Neuronal stem cell (in vitro differentiated cells): ENCODE data around the gene MPV17L2. TPM values are rescaled to one million over a fixed set of nuclear protein-coding genes. Genes with fewer than 3 reads are reported as not detected.

ENCODE experiments used
- DNase-seq: peaks from one replicate; pipeline ENCODE4 v3.0.0-alpha.2; 2013; ENCODE audit warnings: low spot score
- H2AFZ ChIP-seq: one replicate; pipeline ENCODE4 v1.6.1; 2013; ENCODE audit warnings: mild to moderate bottlenecking, low read length, inconsistent platforms
- H2AK5ac ChIP-seq: 2 replicates; pipeline ENCODE4 v1.6.1; 2013; ENCODE audit warnings: low read depth, mild to moderate bottlenecking, inconsistent platforms, low read length, moderate library complexity, mixed read lengths
- H2BK120ac ChIP-seq: 2 replicates; pipeline ENCODE4 v1.6.1; 2013; ENCODE audit warnings: low read depth, mild to moderate bottlenecking, inconsistent platforms, low read length, moderate library complexity, mixed read lengths
- H2BK12ac ChIP-seq: one replicate; pipeline ENCODE4 v1.6.1; 2013; ENCODE audit warnings: low read length, inconsistent platforms
- H2BK15ac ChIP-seq: 2 replicates; pipeline ENCODE4 v1.6.1; 2013; ENCODE audit warnings: mild to moderate bottlenecking, low read length, inconsistent platforms, mixed read lengths
- H2BK5ac ChIP-seq: one replicate; pipeline ENCODE4 v1.6.1; 2013; ENCODE audit warnings: inconsistent platforms, mild to moderate bottlenecking, low read length, moderate library complexity
- H3K14ac ChIP-seq: one replicate; pipeline ENCODE4 v1.6.1; 2013; ENCODE audit warnings: low read length, inconsistent platforms
- H3K18ac ChIP-seq: 2 replicates; pipeline ENCODE4 v1.6.1; 2013; ENCODE audit warnings: low read length, inconsistent platforms
- H3K23ac ChIP-seq: 2 replicates; pipeline ENCODE4 v1.6.1; 2013; ENCODE audit warnings: low read depth, mild to moderate bottlenecking, mixed read lengths, low read length, inconsistent platforms; ENCODE audit not compliant: poor library complexity
- H3K27ac ChIP-seq: replicated peaks from 3 replicates; pipeline ENCODE4 v1.5.1; 2013; ENCODE audit warnings: low read length, inconsistent platforms
- H3K27me3 ChIP-seq, 3 experiments: 2 replicates each; pipeline ENCODE4 v1.6.1; 2013; ENCODE audit warnings: low read length in 3 of 3, mild to moderate bottlenecking in 2 of 3, inconsistent platforms in 1 of 3, low read depth in 1 of 3, mixed read lengths in 1 of 3, moderate library complexity in 1 of 3; ENCODE audit not compliant: control insufficient read depth in 3 of 3, insufficient read depth in 3 of 3
- H3K36me3 ChIP-seq, 2 donors: replicated peaks in 1 of 2; 2 replicates each; pipeline ENCODE4 v1.6.1; 2013; ENCODE audit warnings: low read length in 2 of 2; ENCODE audit not compliant: control insufficient read depth in 2 of 2, insufficient read depth in 2 of 2
- H3K4ac ChIP-seq: 2 replicates; pipeline ENCODE4 v1.6.1; 2013; ENCODE audit warnings: inconsistent platforms, mild to moderate bottlenecking, low read length, moderate library complexity
- H3K4me1 ChIP-seq, 2 donors: 1 replicate in 1 of 2; 2 replicates in 1 of 2; pipeline ENCODE4 v1.6.1; 2013; ENCODE audit warnings: low read length in 2 of 2, low read depth in 1 of 2; ENCODE audit not compliant: control insufficient read depth in 2 of 2, insufficient read depth in 1 of 2
- H3K4me2 ChIP-seq: one replicate; pipeline ENCODE4 v1.6.1; 2013; ENCODE audit warnings: mild to moderate bottlenecking, low read length, inconsistent platforms; ENCODE audit not compliant: insufficient read depth, poor library complexity, severe bottlenecking
- H3K4me3 ChIP-seq, 2 donors: 2 replicates each; pipeline ENCODE4 v1.5.1; 2013; ENCODE audit warnings: low read length in 2 of 2, mild to moderate bottlenecking in 2 of 2, inconsistent platforms in 1 of 2, moderate library complexity in 1 of 2
- H3K79me1 ChIP-seq: one replicate; pipeline ENCODE4 v1.6.1; 2013; ENCODE audit warnings: low read depth, mild to moderate bottlenecking, inconsistent platforms, low read length, moderate library complexity
- H3K9ac ChIP-seq: one replicate; pipeline ENCODE4 v1.6.1; 2013; ENCODE audit warnings: mild to moderate bottlenecking, low read depth, low read length, inconsistent platforms; ENCODE audit not compliant: poor library complexity
- H3K9me3 ChIP-seq, 2 donors: replicated peaks in 1 of 2; 2 replicates each; pipeline versions ENCODE3 to v1.6.1; 2013; ENCODE audit warnings: low read length in 2 of 2, mild to moderate bottlenecking in 2 of 2, inconsistent platforms in 1 of 2, low read depth in 1 of 2, mixed read lengths in 1 of 2, moderate library complexity in 1 of 2; ENCODE audit not compliant: control insufficient read depth in 2 of 2, insufficient read depth in 1 of 2
- H4K8ac ChIP-seq: one replicate; pipeline ENCODE4 v1.6.1; 2013; ENCODE audit warnings: low read depth, mild to moderate bottlenecking, inconsistent platforms, low read length, moderate library complexity
- H4K91ac ChIP-seq: one replicate; pipeline ENCODE4 v1.6.1; 2013; ENCODE audit warnings: low read length, low read depth, mild to moderate bottlenecking, inconsistent platforms; ENCODE audit not compliant: poor library complexity
- WGBS, 2 donors: extraction: QIAGEN DNeasy Blood & Tissue Kit; methylation state at CpG; one replicate each; pipeline ENCODE4 v1.1.7; 2013; ENCODE audit warnings: missing lambda C conversion rate in 2 of 2, mixed read lengths in 1 of 2; ENCODE audit not compliant: insufficient read length in 2 of 2, insufficient replicate concordance in 1 of 2; ENCODE audit errors: extremely low coverage in 2 of 2; 5-methylcytosine and 5-hydroxymethylcytosine counted together
- polyA plus RNA-seq, 2 experiments: library from polyadenylated mRNA; stranded (reverse); fragments of 200-250 nt; gene quantifications; one replicate each; pipeline ENCODE4 v1.2.3, GENCODE V29; 2013

Gene MPV17L2
- polyA plus RNA-seq (2013, experiment 1 of 2): 21.4 TPM
- 20.5 TPM for polyA plus RNA-seq (2013, experiment 2 of 2)

DNA sequence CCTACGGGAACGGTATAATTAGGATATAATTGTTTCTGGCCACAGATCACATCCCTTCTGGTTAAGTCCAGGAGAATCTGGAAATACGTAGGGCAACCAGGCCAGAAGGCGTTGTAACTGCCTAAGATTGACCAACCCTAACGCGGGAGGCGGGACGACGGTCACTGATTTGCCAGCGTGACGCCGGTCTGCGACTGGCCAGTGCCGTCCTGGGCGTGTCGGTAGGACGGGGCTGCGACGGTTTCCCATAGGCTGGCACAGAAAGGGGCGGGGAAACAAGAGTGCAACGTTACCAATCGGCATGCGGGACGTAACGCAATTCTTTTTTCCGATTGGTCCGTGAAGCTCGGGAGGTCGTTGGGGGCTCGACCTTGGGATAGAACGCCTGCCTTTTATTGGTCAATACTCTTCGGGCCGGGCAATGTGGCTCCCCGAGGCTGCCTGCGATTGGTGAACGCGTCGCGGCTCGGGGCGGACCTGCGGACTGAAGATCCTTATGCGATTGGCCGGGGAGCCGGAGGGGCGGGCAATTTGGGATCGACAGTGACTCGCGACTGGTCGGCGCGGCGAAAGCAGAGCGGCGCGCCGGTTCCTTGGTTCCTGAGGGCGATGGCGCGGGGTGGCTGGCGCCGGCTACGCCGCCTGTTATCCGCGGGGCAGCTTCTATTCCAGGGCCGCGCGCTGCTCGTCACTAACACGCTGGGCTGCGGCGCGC lies at the start of gene MPV17L2:
Gene MPV17L2 (plus strand): TSS at position 546 of the 715 bp plus-strand sequence. CDS start 64 bp downstream, at position 610.
- Histone ChIP-seq H3K4me3 (peak within 1 kb of the TSS; percentile 75 to 94), H4K91ac (no peak within 1 kb of the TSS), H3K14ac (no peak within 1 kb of the TSS), H2BK120ac (peak within 1 kb of the TSS; percentile 61), H3K9ac (peak within 1 kb of the TSS; percentile 98), H3K4me2 (peak within 1 kb of the TSS; percentile 66), H4K8ac (no peak within 1 kb of the TSS), H3K4me1 (peaks cover 7 to 14% of the 10 kb centered on the region in 2 donors), H3K79me1 (no peaks in the 10 kb centered on the region), H3K36me3 (peaks cover 8 to 20% of the 10 kb centered on the region in 2 donors), H2AK5ac (peak within 1 kb of the TSS; percentile 40), H3K4ac (no peak within 1 kb of the TSS), H3K23ac (peak within 1 kb of the TSS; percentile 27), H3K18ac (peak within 1 kb of the TSS; percentile 90), H2BK5ac (no peak within 1 kb of the TSS), H2BK12ac (no peak within 1 kb of the TSS), H2AFZ (peak within 1 kb of the TSS; percentile 86), H3K9me3 (no peaks in the 10 kb centered on the region), H2BK15ac (peak within 1 kb of the TSS; percentile 89), H3K27ac (peak within 1 kb of the TSS; percentile 54), H3K27me3 (no peaks in the 10 kb centered on the region)
- DNase-seq: peak; percentile 99
- WGBS, 2 donors: no CpG with 5 or more reads among the region's 74 CpGs

DNA sequence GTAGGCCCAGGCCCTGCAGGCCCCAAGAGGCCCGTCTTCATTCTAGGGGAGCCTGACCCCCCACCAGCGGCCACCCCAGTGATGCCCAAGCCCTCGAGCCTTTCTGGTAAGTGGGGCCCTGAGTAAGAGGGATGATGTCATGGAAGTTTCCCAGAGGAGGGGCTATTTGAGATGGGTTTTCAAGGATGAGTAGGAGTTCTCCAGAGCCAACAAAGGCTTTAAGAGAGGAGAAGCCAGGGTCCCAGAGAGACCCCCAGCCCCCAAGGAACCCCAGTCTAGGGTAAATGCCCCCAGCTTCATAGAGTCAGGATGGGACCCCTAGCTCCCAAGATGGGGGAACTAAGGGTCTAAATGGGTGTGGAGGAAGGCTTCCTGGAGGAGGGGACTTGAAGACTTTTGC lies 49.1 kb upstream of the MPV17L2 start:
- Histone ChIP-seq H3K4me1 (no peaks in the 10 kb centered on the region), H3K4me3 (no peak overlapping the region), H2AFZ (no peak overlapping the region), H4K8ac (no peak overlapping the region), H3K27me3 (no peaks in the 10 kb centered on the region), H3K79me1 (no peaks in the 10 kb centered on the region), H2BK120ac (no peak overlapping the region), H2BK5ac (no peak overlapping the region), H2BK15ac (no peak overlapping the region), H3K36me3 (peaks cover 21 to 64% of the 10 kb centered on the region in 2 donors), H3K4ac (no peak overlapping the region), H2BK12ac (no peak overlapping the region), H4K91ac (no peak overlapping the region), H3K23ac (no peak overlapping the region), H3K14ac (no peak overlapping the region), H3K27ac (no peak overlapping the region), H3K9ac (no peak overlapping the region), H3K18ac (no peak overlapping the region), H3K4me2 (no peak overlapping the region), H2AK5ac (no peak overlapping the region), H3K9me3 (no peaks in the 10 kb centered on the region)
- DNase-seq: no peak
- no CpG with 5 or more reads among the region's 3 CpGs for WGBS, 2 donors

GRCh38 chr19:18144361-18144760 lies 48.7 kb upstream of the MPV17L2 start:
- H3K23ac ChIP-seq: no peak overlapping the region
- no peak overlapping the region for H3K4ac ChIP-seq
- H2BK5ac ChIP-seq: no peak overlapping the region
- no peak overlapping the region for H3K9ac ChIP-seq
- H2BK15ac ChIP-seq: no peak overlapping the region
- no peaks in the 10 kb centered on the region for H3K27me3 ChIP-seq
- H2AK5ac ChIP-seq: no peak overlapping the region
- no peak overlapping the region for H3K18ac ChIP-seq
- H2AFZ ChIP-seq: no peak overlapping the region
- H3K79me1 ChIP-seq: no peaks in the 10 kb centered on the region
- H3K27ac ChIP-seq: no peak overlapping the region
- no peak overlapping the region for H3K4me2 ChIP-seq
- no peak for DNase-seq
- no peaks in the 10 kb centered on the region for H3K9me3 ChIP-seq
- H3K14ac ChIP-seq: no peak overlapping the region
- no peak overlapping the region for H3K4me3 ChIP-seq
- WGBS, 2 donors: no CpG with 5 or more reads among the region's 16 CpGs
- H2BK12ac ChIP-seq: no peak overlapping the region
- H4K8ac ChIP-seq: no peak overlapping the region
- no peak overlapping the region for H2BK120ac ChIP-seq
- peaks cover 20 to 61% of the 10 kb centered on the region in 2 donors for H3K36me3 ChIP-seq
- no peak overlapping the region for H4K91ac ChIP-seq
- H3K4me1 ChIP-seq: no peaks in the 10 kb centered on the region

DNA sequence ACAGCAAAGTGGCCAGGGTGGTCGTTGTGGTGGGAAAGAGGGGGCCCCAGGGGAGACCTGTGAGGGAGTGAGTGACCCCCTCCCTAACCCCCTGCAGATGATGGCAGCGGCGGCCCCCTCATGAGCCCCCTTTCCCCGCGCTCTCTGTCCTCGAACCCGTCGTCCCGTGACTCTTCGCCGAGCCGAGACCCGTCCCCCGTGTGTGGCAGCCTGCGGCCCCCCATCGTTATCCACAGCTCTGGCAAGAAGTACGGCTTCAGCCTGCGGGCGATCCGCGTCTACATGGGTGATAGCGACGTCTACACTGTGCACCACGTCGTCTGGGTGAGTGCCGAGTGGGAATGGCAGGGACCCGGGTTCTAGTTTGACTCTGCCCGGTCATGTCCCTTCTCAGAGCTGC lies 48.1 kb upstream of the MPV17L2 start:
- DNase-seq: no peak
- peaks cover 21 to 61% of the 10 kb centered on the region in 2 donors for H3K36me3 ChIP-seq

More for the DNA sequence above, 48.1 kb upstream of the MPV17L2 start:
- Histone ChIP-seq H3K18ac (no peak overlapping the region), H4K8ac (no peak overlapping the region), H3K4me2 (no peak overlapping the region), H3K79me1 (no peaks in the 10 kb centered on the region), H3K27me3 (no peaks in the 10 kb centered on the region), H2BK15ac (no peak overlapping the region), H2BK5ac (no peak overlapping the region), H3K9me3 (no peaks in the 10 kb centered on the region), H2BK120ac (peak overlapping the region; percentile 9), H2AFZ (no peak overlapping the region), H3K4me1 (no peaks in the 10 kb centered on the region), H3K14ac (no peak overlapping the region), H3K23ac (no peak overlapping the region), H3K4ac (no peak overlapping the region), H3K4me3 (no peak overlapping the region), H2BK12ac (no peak overlapping the region), H4K91ac (no peak overlapping the region), H2AK5ac (no peak overlapping the region), H3K9ac (peak overlapping the region; percentile 50), H3K27ac (no peak overlapping the region)
- no CpG with 5 or more reads among the region's 28 CpGs for WGBS, 2 donors
